Nephron (organoid): Measurements from ENCODE around the gene ZNF185.
"Not testable (repeated sequence)": the region's sequence is repeated elsewhere in the genome, so short reads cannot be mapped to it uniquely, and the experiment has no call there.

Experiments used
- H3K27ac Mint-ChIP-seq, 3 experiments: 2 replicates each; pipeline ENCODE4 v1.8.0; 2020; ENCODE audit warnings: mixed read lengths in 3 of 3, mild to moderate bottlenecking in 2 of 3, moderate library complexity in 1 of 3
- H3K27me3 Mint-ChIP-seq: 2 replicates; pipeline ENCODE4 v1.8.0; 2021; ENCODE audit warnings: low read depth, mild to moderate bottlenecking, moderate library complexity, mixed read lengths
- H3K36me3 Mint-ChIP-seq: 2 replicates; pipeline ENCODE4 v1.8.0; 2020; ENCODE audit warnings: low read depth, mixed read lengths
- H3K4me1 Mint-ChIP-seq: 2 replicates; pipeline ENCODE4 v1.8.0; 2020; ENCODE audit warnings: mixed read lengths
- H3K4me3 Mint-ChIP-seq, 3 experiments: 2 replicates each; pipeline ENCODE4 v1.8.0; 2020; ENCODE audit warnings: mild to moderate bottlenecking in 3 of 3, mixed read lengths in 3 of 3, moderate library complexity in 2 of 3
- H3K9me3 Mint-ChIP-seq: 2 replicates; pipeline ENCODE4 v1.8.0; 2020; ENCODE audit warnings: mixed read lengths
- CTCF ChIP-seq, 3 experiments: fragments of 200-600 bp; sonication (generic); IDR thresholded peaks; one replicate each; pipeline ENCODE4 v1.5.0; 2021; ENCODE audit warnings: antibody characterized with exemption in 3 of 3; ENCODE audit not compliant: unreplicated experiment in 3 of 3

Gene ZNF185

GRCh38 chrX:152907084-152907651, 9.3 kb downstream of the ZNF185 start:
- no peaks in the 10 kb centered on the region for H3K36me3 Mint-ChIP-seq
- peaks cover 4% of the 10 kb centered on the region for H3K27me3 Mint-ChIP-seq
- TF ChIP-seq CTCF (IDR thresholded peaks at IDR 0.05; ENCODE audit: unreplicated experiment in 3 of 3), result no peak
- peak overlapping the region; percentile 61 to 93 (median 90) for H3K27ac Mint-ChIP-seq
- peaks cover 9% of the 10 kb centered on the region for H3K4me1 Mint-ChIP-seq
- peaks cover 9% of the 10 kb centered on the region for H3K9me3 Mint-ChIP-seq
- H3K4me3 Mint-ChIP-seq, result peak overlapping the region; percentile 37 to 81 (median 73)

- H3K36me3 Mint-ChIP-seq, result no peaks in the 10 kb centered on the region
- peaks cover 6% of the 10 kb centered on the region for H3K9me3 Mint-ChIP-seq
- H3K4me3 Mint-ChIP-seq, result no peak overlapping the region
- peaks cover 4% of the 10 kb centered on the region for H3K27me3 Mint-ChIP-seq
- TF ChIP-seq CTCF (IDR thresholded peaks at IDR 0.05; ENCODE audit: unreplicated experiment in 3 of 3), result no peak
- H3K4me1 Mint-ChIP-seq, result peaks cover 9% of the 10 kb centered on the region
- H3K27ac Mint-ChIP-seq, result no peak overlapping the region
These were observed 10.6 kb downstream of the ZNF185 start for GRCh38 chrX:152908486-152908885.

- H3K36me3 Mint-ChIP-seq, H3K4me3 Mint-ChIP-seq, H3K9me3 Mint-ChIP-seq, H3K27ac Mint-ChIP-seq, H3K27me3 Mint-ChIP-seq: not testable (repeated sequence)
- peaks cover 14% of the 10 kb centered on the region for H3K4me1 Mint-ChIP-seq
These were observed 12.2 kb downstream of the ZNF185 start for GRCh38 chrX:152910018-152910417.

- Mint-ChIP-seq H3K4me1 (peaks cover 15% of the 10 kb centered on the region), H3K4me3 (no peak overlapping the region), H3K27me3 (peaks cover 4% of the 10 kb centered on the region), H3K36me3 (no peaks in the 10 kb centered on the region), H3K9me3 (peaks cover 10% of the 10 kb centered on the region), H3K27ac (no peak overlapping the region)
- TF ChIP-seq CTCF (IDR thresholded peaks at IDR 0.05; ENCODE audit: unreplicated experiment in 3 of 3), result no peak
These were observed 14.2 kb downstream of the ZNF185 start for GRCh38 chrX:152912106-152912505.

GRCh38 chrX:152912641-152913040, 14.8 kb downstream of the ZNF185 start:
- Mint-ChIP-seq H3K4me1 (peaks cover 13% of the 10 kb centered on the region), H3K27ac (no peak overlapping the region), H3K9me3 (peaks cover 10% of the 10 kb centered on the region), H3K36me3 (no peaks in the 10 kb centered on the region), H3K4me3 (no peak overlapping the region), H3K27me3 (peaks cover 4% of the 10 kb centered on the region)
- TF ChIP-seq CTCF (IDR thresholded peaks at IDR 0.05; ENCODE audit: unreplicated experiment in 3 of 3), result no peak

GRCh38 chrX:152913346-152913745, 15.5 kb downstream of the ZNF185 start:
- TF ChIP-seq CTCF (IDR thresholded peaks at IDR 0.05; ENCODE audit: unreplicated experiment in 3 of 3), result no peak
- peaks cover 13% of the 10 kb centered on the region for H3K4me1 Mint-ChIP-seq
- no peaks in the 10 kb centered on the region for H3K36me3 Mint-ChIP-seq
- no peak overlapping the region for H3K4me3 Mint-ChIP-seq
- peaks cover 7% of the 10 kb centered on the region for H3K9me3 Mint-ChIP-seq
- H3K27me3 Mint-ChIP-seq, result peaks cover 4% of the 10 kb centered on the region
- no peak overlapping the region for H3K27ac Mint-ChIP-seq
